GM12872 (cell line): ENCODE data around the gene NEDD4L.

Experiments
- CTCF ChIP-seq: IDR thresholded peaks from 3 replicates; pipeline ENCODE4 v1.5.1; 2011; ENCODE audit warnings: low read depth, mild to moderate bottlenecking, low read length, moderate library complexity; ENCODE audit not compliant: insufficient read depth

NEDD4L gene

GRCh38 chr18:58043491-58044369 lies at the start of gene NEDD4L:
NEDD4L (plus strand) TSS chr18:58044226; CDS start chr18:58044661, 435 bp downstream.
- TF ChIP-seq CTCF, result peak; percentile 83

- TF ChIP-seq CTCF, result no peak
These were observed 48.7 kb upstream of the NEDD4L start for GRCh38 chr18:57995331-57995730.

GRCh38 chr18:57997820-57998219 lies 46.2 kb upstream of the NEDD4L start:
- TF ChIP-seq CTCF, result no peak

- TF ChIP-seq CTCF, result no peak
These were observed 45.6 kb upstream of the NEDD4L start for GRCh38 chr18:57998461-57998860.

GRCh38 chr18:58004317-58004716 lies 39.7 kb upstream of the NEDD4L start:
- TF ChIP-seq CTCF, result no peak

- TF ChIP-seq CTCF, result no peak
These were observed 39.0 kb upstream of the NEDD4L start for GRCh38 chr18:58005011-58005410.

GRCh38 chr18:58005885-58006523 lies 38.0 kb upstream of the NEDD4L start:
- no peak for TF ChIP-seq CTCF
